ENCODE measurements around the gene NKD1.

NKD1 gene

DNA sequence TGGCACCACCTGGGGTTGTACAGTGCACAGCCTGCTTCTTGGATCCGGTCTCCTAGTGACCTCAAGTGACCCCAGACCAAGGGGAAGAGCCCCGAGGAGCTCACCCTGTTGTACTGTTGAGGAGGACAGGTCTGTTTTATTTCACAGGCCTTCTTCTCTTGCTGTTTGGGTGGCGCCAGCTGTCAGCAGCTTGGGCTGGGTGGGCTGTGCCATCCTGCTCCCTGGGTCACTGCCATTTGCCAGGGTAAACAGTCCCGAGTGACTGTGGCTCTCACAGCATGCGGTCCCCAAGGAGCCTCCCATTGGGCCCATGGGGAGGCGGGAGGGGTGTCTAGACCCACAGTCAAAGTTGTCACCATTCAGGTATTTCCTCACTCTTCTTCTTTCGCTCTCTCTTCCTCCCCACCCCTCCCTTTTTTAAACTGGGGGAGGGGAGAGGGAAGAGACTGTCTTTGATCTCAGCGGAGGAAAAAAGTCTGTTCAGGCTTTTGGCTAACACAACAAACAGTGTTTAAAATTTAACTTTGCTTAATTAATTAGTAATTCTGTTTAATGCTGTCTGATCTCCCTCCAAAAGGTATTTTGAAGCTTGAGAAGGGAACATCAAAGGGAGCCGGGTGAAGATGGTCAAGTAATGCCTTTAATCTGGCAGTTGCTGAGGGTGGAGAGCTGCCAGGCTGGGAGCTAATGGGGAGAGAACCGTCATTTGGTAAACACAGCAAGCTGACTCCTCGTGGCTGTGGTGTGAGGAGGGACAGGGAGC, 68.9 kb downstream of the NKD1 start:
- DNase-seq = no peak

GRCh38 chr16:50617646-50618184, 69.5 kb downstream of the NKD1 start:
- no peak for DNase-seq

- DNase-seq = no peak
Measured at GRCh38 chr16:50618238-50618918, 70.2 kb downstream of the NKD1 start.

- no peak for DNase-seq
Measured at GRCh38 chr16:50619702-50620491, 71.7 kb downstream of the NKD1 start.

- DNase-seq = no peak
Measured at GRCh38 chr16:50620646-50621451, 72.7 kb downstream of the NKD1 start.

DNA sequence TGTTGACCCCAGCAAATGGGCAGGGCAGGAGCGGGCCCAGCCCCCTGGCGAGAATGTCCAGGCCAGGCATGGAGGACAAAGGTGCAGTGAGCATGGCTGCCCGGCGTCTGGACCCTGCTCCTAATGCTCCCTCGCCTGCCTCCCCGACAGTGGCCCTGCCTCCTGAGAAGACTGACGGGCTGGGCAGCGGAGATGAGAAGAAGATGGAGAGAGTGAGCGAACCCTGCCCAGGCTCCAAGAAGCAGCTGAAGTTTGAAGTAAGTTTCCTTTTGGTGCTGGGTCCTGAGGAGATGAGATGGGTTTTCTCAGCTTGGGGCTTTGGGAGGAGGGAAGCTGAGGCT, 73.2 kb downstream of the NKD1 start:
- no peak for DNase-seq

GRCh38 chr16:50622029-50622428, 73.8 kb downstream of the NKD1 start:
- no peak for DNase-seq

DNA sequence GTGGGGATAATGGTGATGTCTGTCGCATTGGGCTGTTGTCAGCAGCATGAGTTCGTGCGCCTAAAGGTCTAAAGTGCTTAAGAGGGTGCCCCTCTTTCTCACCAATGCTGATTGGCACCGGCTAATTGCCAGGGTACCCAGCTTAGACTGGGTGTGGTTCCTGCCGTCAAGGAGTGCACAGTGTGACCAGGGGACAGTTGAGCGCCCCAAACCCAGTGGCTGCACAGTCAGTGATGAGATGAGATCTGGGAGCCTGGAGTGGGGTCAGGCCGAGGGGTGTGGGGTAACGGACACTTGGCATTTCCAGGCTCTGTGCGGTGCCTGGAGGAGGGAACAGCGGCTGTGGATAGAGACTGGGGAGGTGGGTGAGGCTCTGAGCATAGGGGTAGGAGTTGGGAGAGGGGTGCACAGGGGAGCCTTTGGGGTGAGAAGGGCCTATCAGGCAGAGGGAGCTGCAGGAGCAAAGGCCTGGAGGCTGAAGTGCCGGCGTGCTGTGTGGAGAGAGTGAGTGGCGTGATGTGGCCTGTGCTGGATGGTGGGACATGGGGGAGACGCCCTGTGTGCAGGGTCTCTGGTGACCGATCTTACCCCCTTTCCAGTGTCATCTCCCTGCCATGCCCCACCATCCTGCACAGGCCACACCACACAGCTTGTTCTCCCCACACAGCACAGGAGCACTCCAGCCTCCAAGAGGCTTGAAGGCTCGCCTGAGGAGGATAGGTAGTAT, 74.6 kb downstream of the NKD1 start:
- no peak for DNase-seq

GRCh38 chr16:50624449-50624970, 76.3 kb downstream of the NKD1 start:
- DNase-seq = no peak

DNA sequence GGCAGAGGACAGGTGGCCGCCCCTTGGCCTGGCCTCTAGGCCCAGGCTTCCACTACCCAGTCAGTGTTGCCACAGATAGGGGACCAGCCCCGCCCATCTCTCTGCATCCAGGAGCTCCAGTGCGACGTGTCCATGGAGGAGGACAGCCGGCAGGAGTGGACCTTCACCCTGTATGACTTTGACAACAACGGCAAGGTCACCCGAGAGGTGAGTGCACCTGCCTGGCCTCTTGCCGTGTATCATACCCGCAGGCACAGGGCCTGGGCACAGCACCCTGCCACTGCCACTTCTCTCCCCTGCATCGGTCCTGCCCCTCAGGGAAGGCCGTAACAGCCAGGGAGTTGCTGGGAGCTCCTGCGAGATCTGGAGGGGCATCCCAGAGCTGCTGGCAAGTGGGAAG, 77.2 kb downstream of the NKD1 start:
- no peak for DNase-seq

DNA sequence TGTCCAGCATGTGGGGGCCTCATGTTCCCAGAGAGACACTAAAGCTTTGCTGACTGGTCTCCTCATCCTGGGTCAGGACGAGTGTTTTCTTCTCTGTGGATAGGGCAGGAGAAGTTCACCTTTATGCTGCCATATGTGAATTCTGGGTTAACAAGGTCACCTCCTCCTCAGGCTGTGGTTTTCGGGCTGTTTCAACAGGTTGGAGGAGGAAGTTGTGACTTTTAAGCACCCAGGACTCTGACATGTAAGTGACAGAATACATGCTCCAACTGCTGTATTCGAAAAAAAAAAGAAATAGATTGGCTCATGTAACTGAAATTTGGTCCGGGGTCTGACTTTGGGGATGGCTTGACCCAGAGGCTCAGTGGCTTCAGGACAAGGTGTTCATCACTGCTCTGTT, 78.7 kb downstream of the NKD1 start:
- DNase-seq = no peak

GRCh38 chr16:50627419-50627818, 79.2 kb downstream of the NKD1 start:
- peak; percentile 49 for DNase-seq

- no peak for DNase-seq
Measured at GRCh38 chr16:50628156-50628802, 80.1 kb downstream of the NKD1 start.

DNA sequence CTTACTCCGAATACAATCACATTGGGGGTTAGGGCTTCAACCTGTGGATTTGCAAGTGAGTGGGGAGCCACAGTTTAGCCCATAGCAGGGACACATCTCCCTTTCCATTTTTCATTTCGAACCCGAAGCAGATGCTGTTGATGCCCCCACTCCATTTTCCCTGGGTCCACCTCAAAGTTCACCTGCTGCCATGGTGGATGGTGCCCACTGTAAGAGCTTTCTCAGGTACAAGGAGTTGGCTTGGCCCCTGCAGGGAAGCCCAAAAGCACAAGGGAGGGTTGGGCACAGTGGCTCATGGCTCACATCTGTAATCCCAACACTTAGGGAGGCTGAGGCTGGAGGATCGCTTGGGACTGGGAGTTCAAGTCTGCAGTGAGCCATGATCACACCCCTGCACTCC, 81.1 kb downstream of the NKD1 start:
- no peak for DNase-seq

DNA sequence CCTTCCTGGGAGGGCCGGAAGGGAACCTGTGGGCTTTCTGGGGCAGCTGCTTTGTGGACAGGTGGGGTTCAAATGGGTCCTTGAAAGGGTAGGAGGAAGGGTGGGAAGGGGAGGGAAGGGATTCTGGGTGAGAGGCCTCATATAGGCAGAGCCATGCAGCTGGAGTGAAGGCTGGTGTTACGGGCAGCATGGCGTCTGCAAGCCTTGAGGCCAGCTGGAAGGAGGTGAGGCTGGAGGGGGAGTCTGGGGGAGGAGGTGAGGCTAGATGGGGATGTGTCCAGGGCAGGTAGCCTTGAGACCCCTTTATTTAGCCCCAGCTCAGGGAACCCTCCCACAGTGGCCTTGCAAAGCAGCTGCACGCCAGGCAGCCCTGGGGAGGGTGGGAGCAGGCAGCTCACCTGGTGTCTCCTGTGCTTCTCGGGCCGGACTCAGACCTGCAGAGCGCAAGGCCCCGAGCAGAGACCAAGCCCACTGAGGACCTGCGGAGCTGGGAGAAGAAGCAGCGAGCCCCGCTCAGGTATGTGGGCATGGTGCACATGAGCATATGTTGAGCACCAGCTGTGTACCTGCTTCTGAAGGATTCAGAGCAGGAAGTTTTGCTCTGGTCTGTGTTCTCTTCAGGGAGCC, 82.3 kb downstream of the NKD1 start:
- DNase-seq = no peak

DNA sequence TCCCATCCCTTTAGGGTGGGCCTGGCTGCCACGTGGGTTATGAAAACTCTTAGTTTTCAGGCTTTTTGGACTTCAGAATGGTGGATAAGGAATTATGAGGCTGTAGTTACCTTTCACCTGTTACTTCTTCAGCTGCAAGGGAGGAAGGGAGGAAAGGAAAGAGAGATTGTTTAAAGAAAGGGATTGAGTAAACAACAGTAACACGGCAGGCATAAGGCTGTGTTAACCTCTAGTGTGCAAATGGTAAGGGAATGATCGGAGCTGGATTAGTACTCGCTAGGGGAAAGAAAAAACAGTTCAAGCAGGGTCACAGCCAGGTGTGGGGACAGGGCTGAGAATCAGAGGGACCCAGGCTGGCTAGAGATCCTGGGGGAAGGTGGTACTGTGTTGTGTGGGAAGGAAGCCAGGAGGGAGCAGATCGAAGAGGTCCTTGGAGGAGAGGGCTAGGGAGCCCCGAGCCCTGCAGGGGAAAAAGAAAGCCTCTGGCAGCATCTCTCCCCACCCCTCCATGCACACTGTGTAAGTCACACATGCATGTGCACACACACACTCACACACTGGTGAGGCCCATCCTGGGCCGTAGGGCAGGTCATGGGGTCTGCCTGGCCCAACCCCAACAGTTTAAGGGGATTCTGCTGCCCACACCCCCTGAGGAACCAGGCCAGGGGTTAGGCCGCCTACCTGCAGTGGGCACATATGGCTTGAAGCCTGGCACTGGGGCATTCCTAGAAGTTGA, 83.2 kb downstream of the NKD1 start:
- DNase-seq = no peak

DNA sequence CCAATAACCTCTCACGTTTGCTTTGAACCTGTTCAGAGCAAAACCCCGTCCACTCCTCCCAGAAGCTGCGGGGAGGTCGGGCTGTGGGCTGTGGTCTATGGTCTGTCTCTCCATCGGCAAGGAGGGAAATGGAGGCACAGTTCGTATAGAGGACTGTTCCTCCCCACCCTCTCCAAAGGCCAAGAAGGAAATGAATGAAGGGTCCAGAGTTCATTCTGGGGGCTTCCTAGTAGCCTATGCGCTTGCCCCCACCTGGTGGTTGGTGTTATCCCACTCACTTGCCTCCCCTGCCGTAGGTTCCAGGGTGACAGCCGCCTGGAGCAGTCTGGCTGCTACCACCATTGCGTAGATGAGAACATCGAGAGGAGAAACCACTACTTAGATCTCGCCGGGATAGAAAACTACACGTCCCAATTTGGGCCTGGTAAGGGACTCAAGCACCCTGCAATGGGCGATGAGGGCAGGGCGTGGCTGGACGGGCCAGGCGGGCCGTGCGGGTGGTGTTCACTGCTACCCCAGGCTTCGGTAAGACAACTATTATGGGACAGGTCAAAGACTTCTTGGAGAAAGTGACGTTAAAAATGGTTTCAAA, 83.9 kb downstream of the NKD1 start:
- DNase-seq = no peak

- no peak for DNase-seq
Measured at GRCh38 chr16:50632927-50633800, 85.0 kb downstream of the NKD1 start.

- DNase-seq = no peak
Measured at GRCh38 chr16:50634090-50634489, 85.9 kb downstream of the NKD1 start.
